HG02870 (cell line): Measurements from ENCODE around the gene MRPL12.

Experiments
- ATAC-seq: cut with Tn5 transposase; IDR thresholded peaks from one replicate; pipeline ENCODE4 v1.9.1; 2021; ENCODE audit warnings: mild to moderate bottlenecking, moderate library complexity; ENCODE audit not compliant: unreplicated experiment

Gene MRPL12

GRCh38 chr17:81700353-81701287 is 2.5 kb upstream of the MRPL12 start:
- ATAC-seq: no peak

DNA sequence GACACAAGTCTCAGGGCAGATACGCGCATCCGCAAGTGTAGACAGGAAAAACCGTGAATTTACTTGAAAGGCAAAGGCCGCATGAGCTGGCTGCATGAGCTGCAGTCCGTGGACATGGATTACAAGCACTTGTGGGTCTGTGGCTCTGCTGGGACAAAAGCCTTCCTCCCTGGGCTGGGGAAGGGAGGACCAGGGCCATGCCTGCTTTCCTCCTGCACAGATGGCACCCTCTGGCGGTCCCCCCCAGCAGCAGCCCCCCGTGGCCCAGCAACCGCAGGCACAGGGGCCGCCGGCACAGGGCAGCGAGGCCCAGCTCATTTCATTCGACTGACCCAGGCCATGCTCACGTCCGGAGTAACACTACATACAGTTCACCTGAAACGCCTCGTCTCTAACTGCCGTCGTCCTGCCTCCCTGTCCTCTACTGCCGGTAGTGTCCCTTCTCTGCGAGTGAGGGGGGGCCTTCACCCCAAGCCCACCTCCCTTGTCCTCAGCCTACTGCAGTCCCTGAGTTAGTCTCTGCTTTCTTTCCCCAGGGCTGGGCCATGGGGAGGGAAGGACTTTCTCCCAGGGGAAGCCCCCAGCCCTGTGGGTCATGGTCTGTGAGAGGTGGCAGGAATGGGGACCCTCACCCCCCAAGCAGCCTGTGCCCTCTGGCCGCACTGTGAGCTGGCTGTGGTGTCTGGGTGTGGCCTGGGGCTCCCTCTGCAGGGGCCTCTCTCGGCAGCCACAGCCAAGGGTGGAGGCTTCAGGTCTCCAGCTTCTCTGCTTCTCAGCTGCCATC is 1.7 kb upstream of the MRPL12 start:
- no peak for ATAC-seq

DNA sequence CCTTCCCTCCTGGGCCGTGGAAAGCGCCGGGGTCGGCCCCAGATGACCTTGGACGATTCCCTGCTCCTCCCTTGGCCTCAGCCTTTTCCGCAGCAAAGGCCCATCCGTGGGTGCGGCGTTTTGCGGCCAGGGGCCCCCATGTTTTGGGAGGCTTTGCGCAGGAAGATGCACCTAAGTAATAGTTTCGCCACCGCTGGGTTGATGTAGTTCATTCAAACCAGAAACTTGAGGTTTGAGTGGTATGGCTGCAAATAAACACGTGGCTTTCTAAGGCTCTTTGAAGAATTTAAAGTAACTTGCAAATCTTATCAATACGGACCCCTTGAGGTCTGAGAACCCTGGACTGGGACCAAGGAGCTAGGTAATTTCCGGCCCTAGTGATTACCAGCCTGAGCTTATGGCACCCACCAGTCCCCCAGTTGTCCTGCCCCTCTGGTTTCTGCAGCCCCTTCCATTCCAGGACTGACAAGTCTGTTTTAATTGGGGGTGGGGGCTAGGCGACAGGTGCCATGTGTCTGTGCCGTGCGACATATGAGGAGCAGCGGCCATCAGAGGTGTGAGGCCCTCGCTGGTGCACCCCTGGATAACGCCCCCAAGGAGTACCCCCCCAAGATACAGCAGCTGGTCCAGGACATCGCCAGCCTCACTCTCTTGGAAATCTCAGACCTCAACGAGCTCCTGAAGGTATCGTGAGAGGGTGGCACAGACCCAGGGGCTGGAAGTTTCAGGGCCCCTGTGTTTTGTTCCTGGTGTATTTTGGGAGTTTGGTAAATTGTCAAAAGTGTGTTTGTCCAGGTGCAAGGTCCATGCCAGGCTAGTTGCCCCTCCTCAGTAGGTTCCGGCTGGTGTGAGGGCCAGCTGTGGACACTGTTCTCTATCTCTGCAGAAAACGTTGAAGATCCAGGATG is 834 bp downstream of the MRPL12 start:
- ATAC-seq: no peak

GRCh38 chr17:81705518-81706231 is 2.5 kb downstream of the MRPL12 start:
- no peak for ATAC-seq

DNA sequence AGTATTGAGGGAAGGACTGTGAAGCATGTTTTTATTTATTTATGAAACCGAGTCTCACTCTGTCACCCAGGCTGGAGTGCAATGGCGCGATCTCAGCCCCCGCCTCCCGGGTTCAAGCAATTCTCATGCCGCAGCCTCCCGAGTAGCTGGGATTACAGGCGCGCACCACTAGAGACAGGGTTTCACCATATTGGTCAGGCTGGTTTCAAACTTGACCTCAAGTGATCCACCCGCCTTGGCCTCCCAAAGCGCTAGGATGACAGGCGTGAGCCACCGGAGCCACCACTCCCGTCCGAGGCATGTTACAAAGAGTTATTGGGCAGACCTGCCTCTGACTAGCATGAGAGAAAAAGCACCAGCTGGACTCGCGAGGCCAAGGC is 3.1 kb downstream of the MRPL12 start:
- ATAC-seq: no peak

- ATAC-seq: no peak
These were observed 3.8 kb downstream of the MRPL12 start for GRCh38 chr17:81706757-81707624.

DNA sequence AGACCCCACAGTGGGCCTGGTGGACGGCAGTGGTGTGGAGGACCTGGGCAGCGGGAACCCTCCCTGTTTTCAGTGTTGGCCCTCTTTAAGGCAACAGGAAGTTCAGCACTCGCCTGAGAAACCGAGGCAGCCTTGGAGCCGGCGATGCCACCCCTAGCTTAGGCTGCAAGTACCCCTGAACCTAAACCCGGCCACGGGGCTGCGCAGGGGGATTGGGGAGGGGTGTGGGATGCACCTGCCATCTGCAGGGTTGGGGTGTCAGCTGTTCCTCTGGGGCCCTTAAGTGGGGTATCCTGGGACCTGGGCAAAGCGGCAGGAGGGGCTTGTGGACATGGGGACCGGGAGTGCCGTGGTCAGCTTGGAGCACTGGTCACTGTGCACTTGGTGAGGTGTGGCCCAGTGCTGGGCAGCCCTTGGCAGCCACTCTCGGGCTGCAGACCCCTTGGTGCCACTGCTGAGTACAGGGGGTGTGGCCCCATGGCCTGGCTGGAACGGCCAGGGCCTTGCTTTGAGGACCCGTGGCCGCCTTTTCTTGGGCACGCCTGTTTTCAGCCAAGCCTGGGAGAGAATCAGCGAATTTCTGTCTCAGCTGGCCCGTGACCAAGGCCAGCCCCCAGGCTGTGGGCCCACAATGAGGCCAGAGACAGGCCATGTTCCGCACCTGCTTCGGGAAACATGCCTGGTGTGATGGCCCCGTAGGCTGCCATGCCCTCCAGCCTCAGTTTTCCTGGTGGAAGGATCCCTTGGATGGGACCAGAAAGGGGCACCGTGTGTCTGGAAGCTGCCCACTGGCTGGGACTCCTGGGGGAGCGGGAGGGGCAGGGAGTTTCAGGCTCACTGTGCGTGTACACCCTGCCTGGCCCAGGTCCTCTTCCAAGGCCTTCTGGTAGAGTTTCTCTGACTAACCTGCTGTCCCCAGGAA is 4.8 kb downstream of the MRPL12 start:
- ATAC-seq: no peak

DNA sequence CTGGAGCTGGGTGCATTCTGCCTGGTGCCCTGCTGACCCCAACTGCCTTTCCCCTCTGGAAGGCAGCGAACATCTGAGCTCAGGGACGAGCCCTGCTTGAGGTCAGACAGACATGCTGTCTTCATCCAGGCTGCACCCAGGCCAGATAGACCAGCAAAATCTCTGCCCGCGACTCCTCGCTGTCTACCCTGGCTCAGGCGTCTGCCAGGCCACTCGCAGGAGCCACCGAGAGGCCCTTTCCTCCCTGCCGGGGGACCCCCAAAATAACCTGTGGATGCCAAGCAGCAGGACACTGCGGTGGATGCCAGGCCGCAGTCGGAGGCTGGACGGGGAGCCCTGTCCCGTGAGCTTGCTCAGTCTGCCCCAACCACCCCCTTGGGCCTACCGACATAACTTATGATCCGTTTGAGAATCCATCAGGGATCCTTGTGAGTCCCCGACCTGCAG is 5.6 kb downstream of the MRPL12 start:
- no peak for ATAC-seq

DNA sequence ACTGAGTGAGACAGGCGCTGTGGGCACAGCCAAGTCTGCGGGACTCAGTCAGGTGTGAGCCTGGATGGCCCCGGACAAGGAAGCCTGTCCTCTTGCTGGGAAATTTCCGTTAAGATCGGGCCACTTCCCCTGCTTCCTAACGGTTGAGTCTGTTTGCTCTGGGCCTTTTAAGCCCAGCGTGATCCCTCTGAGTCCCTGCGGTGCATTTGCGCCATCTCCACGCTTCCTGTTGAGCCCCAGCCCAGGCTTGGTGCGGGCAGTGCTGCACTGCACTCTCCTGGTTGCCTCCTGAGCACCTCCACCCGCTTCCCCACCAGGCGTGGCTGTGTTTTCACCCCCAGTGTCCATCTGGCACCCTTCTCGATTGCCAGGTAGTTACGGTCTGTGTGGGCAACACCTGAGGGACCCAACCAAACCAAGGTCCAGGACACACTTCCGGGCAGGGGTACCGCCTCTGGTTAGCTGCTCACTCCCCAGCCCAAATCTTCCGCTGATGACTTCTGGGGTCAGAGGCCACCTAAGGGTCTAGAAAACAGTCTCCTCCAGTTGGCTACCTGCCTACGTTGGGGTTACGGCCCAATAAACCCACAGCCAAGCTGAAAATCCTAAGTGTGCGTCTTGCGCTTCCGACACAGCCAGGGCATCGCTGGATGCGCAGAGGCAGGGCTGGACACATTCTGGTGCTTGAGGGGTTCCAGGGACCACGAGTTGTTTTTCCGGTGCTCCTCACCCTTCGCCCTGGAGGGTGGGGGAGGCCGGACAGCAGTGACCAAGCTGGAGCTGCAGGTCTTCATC is 7.5 kb downstream of the MRPL12 start:
- no peak for ATAC-seq

GRCh38 chr17:81711814-81712467 is 8.8 kb downstream of the MRPL12 start, which contains the start of gene SLC25A10:
Gene SLC25A10 (plus strand): TSS chr17:81712284. CDS start chr17:81712427, 143 bp downstream.
- ATAC-seq: no peak

- no peak for ATAC-seq
These were observed 9.4 kb downstream of the MRPL12 start for GRCh38 chr17:81712468-81713003.

GRCh38 chr17:81713004-81713555 is 9.9 kb downstream of the MRPL12 start:
- no peak for ATAC-seq

- ATAC-seq: no peak
These were observed 10.6 kb downstream of the MRPL12 start for GRCh38 chr17:81713556-81714411.

DNA sequence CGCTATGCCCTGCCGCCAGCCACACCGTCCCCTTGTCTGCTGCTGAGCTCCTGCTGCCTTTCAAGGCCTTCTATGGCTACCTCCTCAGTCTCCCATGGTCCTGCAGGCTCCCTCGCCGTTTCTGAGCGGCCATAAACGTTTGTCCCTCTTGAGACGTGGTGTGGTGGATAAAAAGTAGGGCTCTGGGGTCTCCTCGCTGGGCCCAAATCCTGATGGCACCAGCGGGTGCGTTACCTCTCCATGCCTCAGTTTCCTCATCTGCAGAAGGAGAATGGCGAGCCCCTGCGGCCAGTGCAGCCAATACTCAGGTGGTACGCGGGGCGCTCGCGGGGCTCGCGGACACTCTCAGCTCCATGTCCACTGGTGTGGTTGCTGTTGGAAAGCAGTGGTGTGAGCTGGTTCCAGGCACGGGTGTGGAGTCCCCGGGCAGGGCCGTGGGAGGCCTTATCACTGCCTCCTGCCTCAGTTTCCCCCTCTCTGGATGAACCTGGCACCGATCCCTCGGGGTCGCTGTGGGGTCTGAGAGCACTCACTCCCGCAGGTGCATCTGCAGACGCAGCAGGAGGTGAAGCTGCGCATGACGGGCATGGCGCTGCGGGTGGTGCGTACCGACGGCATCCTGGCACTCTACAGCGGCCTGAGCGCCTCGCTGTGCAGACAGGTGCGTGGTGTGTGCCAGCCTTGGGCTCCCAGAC is 11.4 kb downstream of the MRPL12 start:
- ATAC-seq: no peak
